Measurements from ENCODE around the gene ZNF396. TPM values are rescaled to one million over a fixed set of nuclear protein-coding genes. Genes with fewer than 3 reads are reported as not detected.
A peak's percentile ranks its signal among the peaks of the same experiment; 100 is the strongest.

Gene ZNF396
- total RNA-seq, 1 donor from 2014 or later, result 1.4 TPM

- Histone ChIP-seq H3K36me3 (ENCODE audit: insufficient read depth, low read length) (no peaks in the 10 kb centered on the region), H3K27ac (ENCODE audit: low read depth, low read length) (no peak overlapping the region), H4K20me1 (ENCODE audit: insufficient read depth, low read length) (no peaks in the 10 kb centered on the region), H3K4me2 (ENCODE audit: low read length) (no peak overlapping the region), H3K4me3 (ENCODE audit: insufficient read depth, low read depth, low read length) (no peak overlapping the region), H3K9ac (ENCODE audit: low read length) (no peak overlapping the region), H3K9me3 (ENCODE audit: insufficient read depth, low read depth, low read length) (no peaks in the 10 kb centered on the region), H2AFZ (ENCODE audit: low read depth, low read length) (no peak overlapping the region), H3K79me2 (ENCODE audit: insufficient read depth, low read length) (no peaks in the 10 kb centered on the region), H3K4me1 (ENCODE audit: insufficient read depth, low read length) (peaks cover 4% of the 10 kb centered on the region), H3K27me3 (ENCODE audit: insufficient read depth, low read length) (peaks cover 2% of the 10 kb centered on the region)
- Mint-ChIP-seq H3K27me3 (ENCODE audit: low read depth, unreplicated experiment) (peaks cover 3% of the 10 kb centered on the region), H3K27ac (ENCODE audit: unreplicated experiment) (no peak overlapping the region), H3K36me3 (ENCODE audit: low read depth, unreplicated experiment) (no peaks in the 10 kb centered on the region), H3K4me3 (ENCODE audit: unreplicated experiment) (no peak overlapping the region), H3K4me1 (ENCODE audit: low read depth, unreplicated experiment) (peaks cover 7% of the 10 kb centered on the region), H3K9me3 (ENCODE audit: unreplicated experiment) (peaks cover 3% of the 10 kb centered on the region)
- DNase-seq (ENCODE audit: low read depth) (no peak), FAIRE-seq (no peak)
- no peak for TF ChIP-seq CTCF (IDR thresholded peaks at IDR 0.05; ENCODE audit: insufficient read depth, low read depth, low read length)
- TF ChIP-seq EZH2 (IDR thresholded peaks at IDR 0.05; ENCODE audit: insufficient read depth, low read length), result no peak
These were observed 2.4 kb downstream of the ZNF396 start for GRCh38 chr18:35374708-35375107.

- Histone ChIP-seq H3K4me2 (ENCODE audit: low read length) (no peak overlapping the region), H3K4me3 (ENCODE audit: insufficient read depth, low read depth, low read length) (no peak overlapping the region), H3K4me1 (ENCODE audit: insufficient read depth, low read length) (no peaks in the 10 kb centered on the region), H3K27me3 (ENCODE audit: insufficient read depth, low read length) (peaks cover 2% of the 10 kb centered on the region), H2AFZ (ENCODE audit: low read depth, low read length) (no peak overlapping the region), H3K36me3 (ENCODE audit: insufficient read depth, low read length) (no peaks in the 10 kb centered on the region), H3K9ac (ENCODE audit: low read length) (no peak overlapping the region), H4K20me1 (ENCODE audit: insufficient read depth, low read length) (no peaks in the 10 kb centered on the region), H3K27ac (ENCODE audit: low read depth, low read length) (no peak overlapping the region), H3K79me2 (ENCODE audit: insufficient read depth, low read length) (no peaks in the 10 kb centered on the region), H3K9me3 (ENCODE audit: insufficient read depth, low read depth, low read length) (no peaks in the 10 kb centered on the region)
- no peak overlapping the region for H3K27ac Mint-ChIP-seq (ENCODE audit: unreplicated experiment)
- no peaks in the 10 kb centered on the region for H3K27me3 Mint-ChIP-seq (ENCODE audit: low read depth, unreplicated experiment)
- no peak for TF ChIP-seq CTCF (IDR thresholded peaks at IDR 0.05; ENCODE audit: insufficient read depth, low read depth, low read length)
- TF ChIP-seq EZH2 (IDR thresholded peaks at IDR 0.05; ENCODE audit: insufficient read depth, low read length), result no peak
- H3K4me1 Mint-ChIP-seq (ENCODE audit: low read depth, unreplicated experiment), result no peaks in the 10 kb centered on the region
- FAIRE-seq (no peak), DNase-seq (ENCODE audit: low read depth) (peak; percentile 83)
- H3K4me3 Mint-ChIP-seq (ENCODE audit: unreplicated experiment), result no peak overlapping the region
- H3K36me3 Mint-ChIP-seq (ENCODE audit: low read depth, unreplicated experiment), result no peaks in the 10 kb centered on the region
- H3K9me3 Mint-ChIP-seq (ENCODE audit: unreplicated experiment), result no peaks in the 10 kb centered on the region
These were observed 5.5 kb downstream of the ZNF396 start for GRCh38 chr18:35371412-35372195.

- Histone ChIP-seq H3K27me3 (ENCODE audit: insufficient read depth, low read length) (peaks cover 2% of the 10 kb centered on the region), H3K79me2 (ENCODE audit: insufficient read depth, low read length) (no peaks in the 10 kb centered on the region), H3K9ac (ENCODE audit: low read length) (no peak overlapping the region), H3K4me1 (ENCODE audit: insufficient read depth, low read length) (no peaks in the 10 kb centered on the region), H3K36me3 (ENCODE audit: insufficient read depth, low read length) (no peaks in the 10 kb centered on the region), H3K9me3 (ENCODE audit: insufficient read depth, low read depth, low read length) (peaks cover 4% of the 10 kb centered on the region), H3K27ac (ENCODE audit: low read depth, low read length) (no peak overlapping the region), H2AFZ (ENCODE audit: low read depth, low read length) (no peak overlapping the region), H3K4me3 (ENCODE audit: insufficient read depth, low read depth, low read length) (no peak overlapping the region), H3K4me2 (ENCODE audit: low read length) (no peak overlapping the region), H4K20me1 (ENCODE audit: insufficient read depth, low read length) (no peaks in the 10 kb centered on the region)
- DNase-seq (ENCODE audit: low read depth) (no peak), FAIRE-seq (no peak)
- no peak for TF ChIP-seq CTCF (IDR thresholded peaks at IDR 0.05; ENCODE audit: insufficient read depth, low read depth, low read length)
- TF ChIP-seq EZH2 (IDR thresholded peaks at IDR 0.05; ENCODE audit: insufficient read depth, low read length), result no peak
- no peak overlapping the region for H3K27ac Mint-ChIP-seq (ENCODE audit: unreplicated experiment)
- H3K36me3 Mint-ChIP-seq (ENCODE audit: low read depth, unreplicated experiment), result no peaks in the 10 kb centered on the region
- peaks cover 2% of the 10 kb centered on the region for H3K9me3 Mint-ChIP-seq (ENCODE audit: unreplicated experiment)
- H3K27me3 Mint-ChIP-seq (ENCODE audit: low read depth, unreplicated experiment), result no peaks in the 10 kb centered on the region
- H3K4me1 Mint-ChIP-seq (ENCODE audit: low read depth, unreplicated experiment), result no peaks in the 10 kb centered on the region
- H3K4me3 Mint-ChIP-seq (ENCODE audit: unreplicated experiment), result no peak overlapping the region
These were observed 8.0 kb downstream of the ZNF396 start for GRCh38 chr18:35369126-35369525.
